ENCODE data around the gene PIGX.

PIGX gene

DNA sequence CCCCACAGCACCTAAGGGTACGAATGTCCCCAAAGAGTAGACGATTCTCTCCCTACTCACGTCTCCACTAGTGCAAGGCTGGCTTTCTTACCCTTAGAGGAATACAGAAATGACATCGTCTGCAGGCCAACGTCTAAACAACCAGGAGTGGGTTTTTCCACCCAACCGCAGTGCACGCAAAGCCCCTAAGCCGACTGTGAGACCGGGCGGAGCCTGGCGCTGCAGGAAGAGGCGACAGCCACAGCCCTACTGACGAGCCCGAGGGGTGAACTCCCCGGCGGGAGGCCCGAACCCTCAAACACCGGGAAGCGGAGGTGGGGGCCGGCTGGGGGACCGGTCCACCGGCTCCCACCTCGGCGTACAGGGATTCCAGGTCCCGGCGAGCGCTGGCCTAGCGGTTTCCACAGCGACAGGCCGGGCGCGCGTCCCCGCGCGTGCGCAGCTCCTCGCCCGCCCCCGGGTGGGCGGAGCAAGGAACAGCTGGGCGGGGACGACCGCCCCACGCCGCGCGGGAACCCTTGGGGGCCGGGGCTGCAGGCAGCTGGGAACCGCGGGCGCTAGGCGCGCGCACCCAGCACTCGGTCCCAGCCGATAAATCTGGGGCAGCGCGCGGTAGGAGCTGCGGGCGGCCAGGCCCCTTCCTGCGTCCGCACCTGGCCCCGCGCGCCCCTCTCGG is at the start of gene PIGX, which contains the start of gene CEP19:
PIGX (plus strand) TSS at position 540 of the 676 bp plus-strand sequence.
CEP19 (minus strand) TSS at position 413 of the 676 bp plus-strand sequence. CDS start 3,593 bp downstream, outside the sequence.
- DNase-seq (ENCODE audit: low spot score) = peak; percentile 95

- DNase-seq (ENCODE audit: low spot score) = no peak
Observed at GRCh38 chr3:196662711-196663571, 49.2 kb upstream of the PIGX start.

DNA sequence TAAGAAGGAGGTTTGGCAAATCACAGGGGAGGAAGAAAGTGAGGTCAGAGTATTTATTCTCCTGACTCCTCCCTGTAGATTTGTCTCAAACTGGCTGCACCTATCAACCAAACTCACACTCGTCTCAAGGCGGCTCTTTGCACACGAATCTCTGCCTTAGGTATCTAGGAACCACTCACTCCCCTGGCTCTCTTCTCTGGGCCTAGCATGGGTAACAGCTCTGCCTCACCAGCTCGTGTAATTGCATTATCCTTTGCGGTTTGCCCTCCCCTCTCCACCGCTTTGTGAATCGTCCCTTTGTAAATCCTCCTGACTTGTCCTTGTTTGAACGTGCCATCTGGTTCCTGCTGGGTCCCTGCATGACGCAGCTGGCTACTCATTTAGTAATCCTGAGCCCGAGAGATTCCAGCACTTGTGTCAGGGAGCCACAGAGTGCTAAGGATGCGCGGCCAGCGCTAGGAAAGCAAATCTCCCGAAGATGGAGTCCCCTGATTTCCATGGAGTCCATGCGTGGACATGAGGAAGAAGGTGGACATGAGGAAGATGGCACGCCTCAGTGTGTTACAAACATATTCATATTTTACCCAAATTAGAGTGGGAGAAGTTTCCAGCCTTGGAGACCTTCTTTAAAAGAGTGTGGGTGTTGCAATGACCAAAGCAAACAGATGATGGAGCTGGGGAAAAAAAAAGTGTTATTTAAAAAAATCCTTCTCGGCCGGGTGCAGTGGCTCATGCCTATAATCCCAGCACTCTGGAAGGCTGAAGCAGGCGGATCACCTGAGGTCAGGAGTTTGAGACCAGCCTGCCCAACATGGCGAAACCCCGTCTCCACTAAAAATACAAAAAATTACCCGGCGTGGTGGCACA is 45.9 kb upstream of the PIGX start:
- DNase-seq (ENCODE audit: low spot score) = peak; percentile 53

GRCh38 chr3:196667056-196667825 is 44.9 kb upstream of the PIGX start:
- DNase-seq (ENCODE audit: low spot score) = no peak

- DNase-seq (ENCODE audit: low spot score) = no peak
Observed at GRCh38 chr3:196670339-196670738, 41.8 kb upstream of the PIGX start.

DNA sequence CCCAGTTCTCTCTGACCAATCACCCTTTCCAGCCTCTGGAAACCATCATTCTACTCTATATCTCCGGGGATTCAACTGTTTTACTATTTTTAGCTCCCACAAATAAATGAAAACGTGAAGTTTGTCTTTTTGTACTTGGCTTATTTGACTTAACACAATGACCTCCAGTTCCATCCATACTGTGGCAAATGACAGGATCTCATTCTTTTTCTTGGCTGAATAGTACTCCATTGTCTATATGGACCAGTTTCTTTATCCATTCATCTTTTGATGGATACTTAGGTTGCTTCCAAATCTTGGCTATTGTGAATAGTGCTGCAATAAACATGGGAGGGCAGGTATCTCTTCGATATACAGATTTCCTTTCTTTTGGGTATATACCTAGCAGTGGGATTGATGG is 38.5 kb upstream of the PIGX start:
- DNase-seq (ENCODE audit: low spot score) = no peak

- DNase-seq (ENCODE audit: low spot score) = no peak
Observed at GRCh38 chr3:196677353-196677752, 34.8 kb upstream of the PIGX start.

DNA sequence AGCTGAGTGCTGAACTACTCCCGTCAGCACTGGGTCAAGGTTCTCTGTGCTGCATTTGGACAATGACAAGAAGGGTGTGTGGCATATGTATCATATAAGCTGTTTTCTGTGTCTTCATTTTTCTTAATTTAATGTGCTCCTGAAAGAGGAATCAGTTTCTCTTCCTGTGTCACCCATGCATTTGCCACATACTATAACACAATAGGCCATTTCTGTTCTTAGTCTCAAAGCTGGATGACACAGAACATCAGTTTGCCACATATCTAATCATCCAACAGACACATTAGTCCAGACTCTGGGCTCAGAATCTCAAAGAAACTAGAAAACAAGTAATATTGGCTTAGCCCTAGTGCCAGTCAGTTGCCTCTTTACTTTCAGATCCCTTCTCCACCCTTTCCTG is 34.2 kb upstream of the PIGX start:
- DNase-seq (ENCODE audit: low spot score) = no peak

DNA sequence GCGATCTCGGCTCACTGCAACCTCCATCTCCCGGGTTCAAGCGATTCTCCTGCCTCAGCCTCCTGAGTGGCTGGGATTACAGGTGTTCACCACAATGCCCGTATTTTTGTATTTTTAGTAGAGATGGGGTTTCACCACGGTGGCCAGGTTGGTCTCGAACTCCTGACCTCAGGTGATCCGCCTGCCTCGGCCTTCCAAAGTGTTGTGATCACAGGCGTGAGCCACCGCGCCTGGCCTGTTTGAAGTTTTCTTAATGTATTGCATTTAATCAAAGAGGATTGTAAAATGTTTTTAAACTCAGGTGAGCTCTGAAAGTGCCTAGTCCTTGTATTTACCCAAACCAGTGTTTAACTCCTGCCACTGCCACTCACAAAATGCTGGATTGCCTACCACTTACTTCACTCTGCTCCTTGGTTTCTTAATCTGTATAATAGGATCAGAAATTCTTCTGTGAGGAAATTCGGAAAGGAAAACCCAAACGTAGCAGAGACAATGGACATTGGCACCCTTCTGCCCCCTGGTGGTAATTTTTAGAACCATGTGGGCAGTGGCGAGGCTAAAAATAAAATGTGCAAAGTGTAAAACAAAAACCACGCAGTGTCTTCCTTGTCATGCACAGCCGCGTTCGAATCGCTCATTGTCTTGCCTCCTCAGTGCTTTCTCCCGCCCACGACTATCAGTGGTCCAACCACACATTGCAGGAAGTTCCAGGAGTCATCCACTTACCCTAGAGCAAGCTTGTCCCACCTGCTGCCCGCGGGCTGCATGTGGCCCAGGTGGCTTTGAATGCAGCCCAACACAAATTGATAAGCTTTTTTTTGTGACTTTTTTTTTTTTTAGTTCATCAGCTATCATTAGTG is 27.4 kb upstream of the PIGX start:
- DNase-seq (ENCODE audit: low spot score) = peak; percentile 69

DNA sequence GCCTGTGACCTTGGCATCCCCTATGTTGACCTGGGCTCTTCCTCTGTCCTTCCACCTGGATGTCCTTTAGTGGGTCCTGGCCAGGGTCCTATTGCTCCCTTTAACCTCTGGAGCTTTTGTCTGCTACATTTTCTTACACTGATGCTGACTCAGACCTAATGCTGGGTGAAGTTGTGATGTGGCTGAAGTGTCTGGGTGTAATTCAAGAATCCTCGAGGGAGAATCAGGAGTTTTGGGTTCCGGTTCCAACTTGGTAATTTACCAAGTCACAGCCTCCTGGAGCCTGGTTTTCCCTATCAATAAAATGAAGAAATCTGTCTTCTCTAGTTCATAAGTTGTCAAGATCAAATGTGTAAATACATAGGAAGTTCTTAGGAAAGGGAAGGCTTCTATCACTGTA is 25.7 kb upstream of the PIGX start:
- DNase-seq (ENCODE audit: low spot score) = no peak

- no peak for DNase-seq (ENCODE audit: low spot score)
Observed at GRCh38 chr3:196688349-196688748, 23.8 kb upstream of the PIGX start.

- no peak for DNase-seq (ENCODE audit: low spot score)
Observed at GRCh38 chr3:196689941-196690660, 22.1 kb upstream of the PIGX start.

GRCh38 chr3:196691386-196691785 is 20.8 kb upstream of the PIGX start:
- no peak for DNase-seq (ENCODE audit: low spot score)

- DNase-seq (ENCODE audit: low spot score) = no peak
Observed at GRCh38 chr3:196694202-196694638, 18.0 kb upstream of the PIGX start.

- no peak for DNase-seq (ENCODE audit: low spot score)
Observed at GRCh38 chr3:196694941-196695848, 17.0 kb upstream of the PIGX start.

DNA sequence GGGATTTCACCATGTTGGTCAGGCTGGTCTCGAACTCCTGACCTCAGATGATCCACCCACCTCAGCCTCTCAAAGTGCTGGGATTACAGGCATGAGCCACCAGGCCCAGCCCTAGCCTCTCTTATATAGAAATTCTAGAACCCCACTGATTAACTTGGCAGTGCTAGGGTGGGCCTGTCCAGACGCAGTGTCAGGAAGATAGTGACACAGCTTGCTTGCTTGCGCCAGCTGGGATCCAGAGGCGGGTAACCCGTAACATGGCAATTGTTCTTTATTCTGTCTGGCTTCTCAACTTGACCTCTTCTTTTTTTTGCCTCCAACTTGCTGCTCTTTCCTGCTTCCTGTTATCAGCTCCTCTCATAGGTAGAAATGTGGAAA is 16.3 kb upstream of the PIGX start:
- DNase-seq (ENCODE audit: low spot score) = no peak

DNA sequence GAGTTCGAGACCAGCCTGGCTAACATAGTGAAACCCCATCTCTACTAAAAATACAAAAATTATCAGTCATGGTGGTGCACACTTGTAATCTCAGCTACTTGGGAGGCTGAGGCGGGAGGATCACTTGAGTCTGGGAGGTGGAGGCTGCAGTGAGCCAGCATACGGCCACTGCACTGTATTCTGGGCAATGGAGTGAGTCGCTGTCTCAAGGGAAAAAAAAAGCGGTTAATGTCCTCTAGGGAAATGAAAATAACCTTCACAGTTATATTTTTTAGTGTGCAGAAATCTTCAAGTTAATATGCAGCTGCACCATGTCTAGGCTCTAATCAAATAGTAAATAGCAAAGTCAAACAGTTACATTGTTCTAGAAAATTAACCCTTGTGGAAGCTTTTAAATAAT is 14.9 kb upstream of the PIGX start:
- no peak for DNase-seq (ENCODE audit: low spot score)

- no peak for DNase-seq (ENCODE audit: low spot score)
Observed at GRCh38 chr3:196699749-196700148, 12.4 kb upstream of the PIGX start.

GRCh38 chr3:196700801-196701200 is 11.4 kb upstream of the PIGX start:
- DNase-seq (ENCODE audit: low spot score) = no peak

Data from iPS-NIHi11 (cell line).